GM12874 (cell line): ENCODE results near the gene COL4A1.

ENCODE experiments used
- TF ChIP-seq, protein P1 (sequence below): IDR thresholded peaks from 2 replicates; pipeline ENCODE4 v1.5.1; 2011; ENCODE audit warnings: low read depth, mild to moderate bottlenecking, control low read depth, low read length, moderate library complexity; ENCODE audit not compliant: insufficient read depth

COL4A1 gene

DNA sequence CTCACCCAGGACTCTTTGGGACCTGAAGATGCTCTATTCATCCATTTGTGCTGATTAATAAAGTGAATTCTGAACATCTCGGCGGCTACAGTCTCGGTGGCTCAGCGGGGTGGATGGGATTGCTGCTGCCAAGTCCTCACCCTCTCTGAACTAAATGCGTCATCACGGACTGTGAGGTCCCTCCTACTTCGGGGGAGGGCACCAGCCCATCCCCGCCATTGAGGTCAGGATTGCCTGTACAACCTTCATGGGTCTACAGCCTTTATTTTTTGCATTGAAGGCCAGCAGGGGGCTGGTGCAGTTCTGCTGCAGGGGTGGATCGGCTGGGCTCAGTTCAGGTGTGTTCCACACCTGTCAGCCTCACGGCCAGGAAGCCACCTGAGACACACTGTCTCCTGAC is 181.8 kb downstream of the COL4A1 start:
- TF ChIP-seq, protein P1, sequence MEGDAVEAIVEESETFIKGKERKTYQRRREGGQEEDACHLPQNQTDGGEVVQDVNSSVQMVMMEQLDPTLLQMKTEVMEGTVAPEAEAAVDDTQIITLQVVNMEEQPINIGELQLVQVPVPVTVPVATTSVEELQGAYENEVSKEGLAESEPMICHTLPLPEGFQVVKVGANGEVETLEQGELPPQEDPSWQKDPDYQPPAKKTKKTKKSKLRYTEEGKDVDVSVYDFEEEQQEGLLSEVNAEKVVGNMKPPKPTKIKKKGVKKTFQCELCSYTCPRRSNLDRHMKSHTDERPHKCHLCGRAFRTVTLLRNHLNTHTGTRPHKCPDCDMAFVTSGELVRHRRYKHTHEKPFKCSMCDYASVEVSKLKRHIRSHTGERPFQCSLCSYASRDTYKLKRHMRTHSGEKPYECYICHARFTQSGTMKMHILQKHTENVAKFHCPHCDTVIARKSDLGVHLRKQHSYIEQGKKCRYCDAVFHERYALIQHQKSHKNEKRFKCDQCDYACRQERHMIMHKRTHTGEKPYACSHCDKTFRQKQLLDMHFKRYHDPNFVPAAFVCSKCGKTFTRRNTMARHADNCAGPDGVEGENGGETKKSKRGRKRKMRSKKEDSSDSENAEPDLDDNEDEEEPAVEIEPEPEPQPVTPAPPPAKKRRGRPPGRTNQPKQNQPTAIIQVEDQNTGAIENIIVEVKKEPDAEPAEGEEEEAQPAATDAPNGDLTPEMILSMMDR = no peak

DNA sequence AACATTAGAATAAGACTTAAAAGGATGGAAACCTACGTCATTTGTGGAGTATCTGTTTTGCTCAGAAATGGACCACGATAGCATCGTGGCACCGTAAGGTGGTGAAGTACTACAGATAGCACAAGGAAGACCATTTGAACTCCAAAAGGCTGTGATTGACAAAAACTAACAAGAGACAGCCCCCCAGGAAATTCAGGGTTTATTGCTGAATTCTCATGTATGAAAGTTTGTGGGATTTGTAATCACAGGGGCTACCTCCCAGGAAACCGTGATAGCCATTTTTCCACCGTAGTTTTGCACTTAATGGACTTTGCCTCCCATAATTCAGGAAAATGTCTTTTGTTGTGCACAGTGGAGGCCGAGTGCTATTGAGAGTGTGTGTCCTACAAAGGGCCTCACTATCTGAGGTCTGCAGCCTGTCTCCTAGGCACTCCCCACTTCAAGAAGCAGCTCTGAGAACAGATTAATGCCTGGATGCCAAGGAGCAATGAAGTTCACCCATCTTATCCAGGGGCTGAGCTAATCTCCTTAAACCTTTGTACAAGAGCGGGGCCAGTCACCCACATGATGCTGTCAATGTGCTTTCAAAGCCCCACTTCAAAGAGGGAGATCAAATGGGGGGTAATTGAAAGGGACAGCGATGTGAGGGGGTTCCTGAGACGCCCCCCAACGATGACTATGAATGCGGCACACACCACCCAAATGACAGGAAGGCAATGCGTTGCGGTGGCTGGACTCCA is 182.6 kb downstream of the COL4A1 start:
- TF ChIP-seq, protein P1 = no peak

DNA sequence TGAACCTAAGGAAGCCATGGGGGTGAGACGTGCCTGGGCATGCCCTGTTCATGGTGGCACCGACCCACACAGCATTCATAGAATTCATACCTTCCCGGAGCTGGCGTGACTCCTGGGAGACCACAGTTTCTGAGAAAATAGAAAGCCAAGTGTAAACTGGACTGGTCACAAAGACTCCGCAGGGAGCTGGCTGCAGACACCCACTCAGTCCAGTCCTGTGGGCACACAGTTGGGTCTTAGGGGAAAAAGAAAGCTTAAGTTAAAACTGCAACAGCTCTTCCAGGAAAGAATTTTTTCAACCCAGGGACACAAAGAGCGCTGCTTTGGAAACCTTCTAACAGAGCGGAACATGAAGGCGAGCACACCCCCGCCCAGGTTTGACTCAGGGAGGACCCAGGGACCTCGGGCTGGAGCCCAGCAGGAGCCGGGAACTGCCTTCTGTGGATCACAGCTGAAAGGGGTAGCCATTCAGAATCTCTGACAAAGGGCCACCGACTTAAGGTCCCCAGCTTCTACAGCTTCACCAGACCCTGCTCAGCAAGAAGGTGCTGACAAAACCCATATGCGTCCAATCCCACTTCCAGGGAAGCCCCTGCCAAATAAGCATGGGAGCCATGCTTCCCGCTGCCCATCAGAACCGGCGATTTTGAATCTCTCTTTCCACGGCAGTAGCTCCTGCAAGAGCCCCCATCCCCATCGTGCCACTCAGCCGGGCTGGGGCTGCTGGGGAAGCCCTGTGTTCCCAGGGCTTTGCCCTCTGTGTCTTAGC is 183.7 kb downstream of the COL4A1 start:
- TF ChIP-seq, protein P1 = no peak

DNA sequence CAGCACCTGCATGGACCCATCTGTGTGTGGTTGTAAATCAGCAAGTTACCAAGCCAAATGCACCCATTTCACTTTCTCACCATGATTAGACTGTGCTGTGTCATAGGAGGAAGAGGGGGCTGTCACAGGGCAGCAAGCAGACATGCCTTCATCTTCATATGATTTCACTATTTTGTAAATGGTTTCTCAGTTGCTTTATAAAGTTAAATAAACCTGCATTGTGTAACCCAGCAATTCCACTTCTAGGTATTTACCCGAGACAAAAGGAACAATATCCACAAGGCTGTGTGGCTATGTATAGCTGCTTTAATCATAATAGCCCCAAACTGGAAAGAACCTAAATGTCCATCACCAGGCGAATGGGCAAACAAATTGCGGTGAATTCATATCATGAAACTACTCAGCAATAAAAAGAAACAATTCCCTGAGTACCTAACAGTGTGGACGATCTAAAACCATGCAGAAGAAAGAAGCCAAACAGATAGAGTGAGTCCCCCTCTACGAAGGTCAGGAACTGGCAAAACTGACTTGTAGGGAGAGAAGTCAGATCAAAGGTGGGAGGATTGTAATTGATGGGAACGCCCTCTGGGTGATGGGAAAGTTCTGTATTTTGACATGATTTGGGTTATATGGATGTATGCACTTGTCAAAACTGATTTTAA is 185.4 kb downstream of the COL4A1 start:
- TF ChIP-seq, protein P1 = no peak

DNA sequence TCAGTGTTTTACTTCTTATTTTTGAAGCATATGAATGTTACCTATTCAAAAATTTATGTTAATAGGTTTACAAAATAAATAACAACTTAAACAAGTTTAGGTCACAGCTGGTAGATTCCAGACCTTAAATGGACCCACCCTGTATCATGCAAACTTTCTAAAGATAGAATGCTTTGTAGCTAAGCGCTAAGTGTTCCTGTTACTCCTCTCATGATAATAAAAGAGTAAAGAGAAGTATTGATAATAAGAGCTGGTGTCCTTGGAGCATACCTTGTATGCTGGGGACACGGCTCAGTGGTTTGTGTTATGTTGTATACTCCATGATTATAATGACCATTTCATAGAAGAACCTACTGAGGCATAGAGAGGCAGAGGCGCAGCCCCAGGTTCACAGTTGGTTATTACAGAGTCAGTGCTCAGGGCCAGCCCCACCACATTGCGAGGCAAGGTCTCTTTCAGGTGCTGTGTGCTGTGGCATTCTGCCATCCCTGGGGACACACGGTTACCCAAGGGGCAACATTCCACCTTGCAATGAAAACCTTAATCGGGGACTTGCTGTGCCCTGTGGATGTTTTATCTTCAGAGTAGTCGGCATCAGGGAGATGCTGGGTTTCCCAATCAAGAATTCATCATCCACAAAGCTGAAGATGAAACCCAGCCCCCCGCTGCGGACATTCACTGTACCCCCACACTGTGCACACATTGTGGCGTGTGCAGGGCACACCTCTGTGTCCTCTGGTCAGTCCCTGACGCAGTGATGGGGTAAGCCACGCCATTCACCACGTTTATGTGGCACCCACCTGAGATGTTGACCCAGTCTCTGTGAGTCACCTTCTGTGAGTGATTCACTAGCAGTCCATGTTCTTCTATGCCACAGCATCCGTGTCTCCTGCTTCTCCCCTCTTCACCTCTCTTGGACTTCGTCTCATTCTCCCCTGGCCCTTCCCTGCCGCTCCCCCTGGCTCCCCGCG is 186.7 kb downstream of the COL4A1 start:
- TF ChIP-seq, protein P1 = no peak

DNA sequence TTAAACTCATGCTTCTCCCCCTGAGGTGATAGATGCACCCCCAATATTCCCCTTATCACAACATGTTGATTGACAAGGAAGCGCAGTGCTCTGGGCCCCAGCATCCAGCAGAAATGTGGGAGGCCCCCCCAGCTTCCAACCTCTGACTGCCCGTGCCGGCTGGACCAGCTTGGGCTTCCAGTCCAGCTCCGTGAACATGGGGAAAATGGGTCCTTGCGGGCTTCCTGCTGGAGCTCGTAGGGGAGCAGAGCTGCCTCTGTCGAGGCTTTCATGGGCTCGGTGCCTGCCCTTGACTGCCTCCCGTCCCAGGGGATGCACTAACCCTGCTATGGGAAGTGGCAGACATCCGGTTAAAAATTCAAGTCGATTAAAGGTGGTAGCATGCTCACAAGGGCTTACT is 188.9 kb downstream of the COL4A1 start:
- TF ChIP-seq, protein P1 = no peak
